Measurements from ENCODE around the gene ARL17B. TPM values are rescaled to one million over a fixed set of nuclear protein-coding genes. Genes with fewer than 3 reads are reported as not detected.
"Not testable (repeated sequence)": the region's sequence is repeated elsewhere in the genome, so short reads cannot be mapped to it uniquely, and the experiment has no call there.

ARL17B gene
- total and polyA plus RNA-seq, 2 donors (not counting 3 experiments of a cell fraction or from before 2014, with no cell fraction given) = 6.4 to 12.2 TPM

DNA sequence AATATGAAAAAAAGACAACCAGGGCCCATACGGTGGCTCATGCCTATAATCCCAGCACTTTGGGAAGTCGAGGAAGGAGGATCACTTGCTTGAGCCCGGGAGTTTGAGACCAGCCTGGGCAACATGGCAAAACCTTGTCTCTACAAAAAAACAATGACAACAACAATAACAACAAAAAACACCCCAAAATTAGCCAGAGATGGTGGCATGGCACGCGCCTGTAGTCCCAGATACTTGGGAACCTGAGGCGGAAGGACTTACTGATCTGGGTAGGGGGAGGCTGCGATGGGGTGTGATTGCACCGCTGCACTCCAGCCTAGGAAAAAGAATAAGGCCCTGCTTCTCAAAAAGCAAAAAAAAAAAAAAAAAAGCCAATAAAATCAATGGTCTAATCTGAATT lies 69.9 kb downstream of the ARL17B start:
- H3K4me1 ChIP-seq (ENCODE audit: control insufficient read depth, extremely low read depth, insufficient read depth, low read length); H3K27me3 ChIP-seq (ENCODE audit: control insufficient read depth in 2 of 2, insufficient read depth in 2 of 2, low read length in 2 of 2); H3K4me2 ChIP-seq (ENCODE audit: insufficient read depth, low read length); H3K36me3 ChIP-seq (ENCODE audit: control insufficient read depth in 2 of 2, extremely low read depth in 1 of 2, insufficient read depth in 2 of 2, low read length in 2 of 2); H3K9ac ChIP-seq (replicated peaks; ENCODE audit: extremely low read depth, insufficient read depth, low read length); FAIRE-seq; BruUV-seq (replicated peaks); H2AFZ ChIP-seq (ENCODE audit: low read depth, low read length); H3K9me3 ChIP-seq (replicated peaks; ENCODE audit: control insufficient read depth, insufficient read depth, low read length); dilution Hi-C loops (cut with MboI; ENCODE audit: extremely low pct_ligation_motif_present, low sequenced_read_pairs); CTCF ChIA-PET; H3K4me3 ChIP-seq (replicated peaks in 1 of 3; ENCODE audit: insufficient read depth in 1 of 3, low read depth in 1 of 3, low read length in 3 of 3); DNase-seq (ENCODE audit: low read depth, low spot score); POLR2A ChIA-PET; H3K79me2 ChIP-seq (ENCODE audit: control insufficient read depth, insufficient read depth, low read length); H3K9me1 ChIP-seq (replicated peaks; ENCODE audit: control insufficient read depth, extremely low read depth, insufficient read depth, low read length); H4K20me1 ChIP-seq (replicated peaks; ENCODE audit: control insufficient read depth, extremely low read depth, insufficient read depth, low read length); intact Hi-C loops (cut with micrococcal nuclease); H3K27ac ChIP-seq (ENCODE audit: insufficient read depth, low read depth, low read length): not testable (repeated sequence)

- H3K4me2 ChIP-seq (ENCODE audit: insufficient read depth, low read length); H2AFZ ChIP-seq (ENCODE audit: low read depth, low read length); FAIRE-seq; dilution Hi-C loops (cut with MboI; ENCODE audit: extremely low pct_ligation_motif_present, low sequenced_read_pairs); DNase-seq (ENCODE audit: low read depth, low spot score); POLR2A ChIA-PET; H3K9me1 ChIP-seq (replicated peaks; ENCODE audit: control insufficient read depth, extremely low read depth, insufficient read depth, low read length); H3K36me3 ChIP-seq (ENCODE audit: control insufficient read depth in 2 of 2, extremely low read depth in 1 of 2, insufficient read depth in 2 of 2, low read length in 2 of 2); BruUV-seq (replicated peaks); H3K9ac ChIP-seq (replicated peaks; ENCODE audit: extremely low read depth, insufficient read depth, low read length); H3K9me3 ChIP-seq (replicated peaks; ENCODE audit: control insufficient read depth, insufficient read depth, low read length); H3K4me1 ChIP-seq (ENCODE audit: control insufficient read depth, extremely low read depth, insufficient read depth, low read length); H4K20me1 ChIP-seq (replicated peaks; ENCODE audit: control insufficient read depth, extremely low read depth, insufficient read depth, low read length); CTCF ChIA-PET; H3K27me3 ChIP-seq (ENCODE audit: control insufficient read depth in 2 of 2, insufficient read depth in 2 of 2, low read length in 2 of 2); H3K79me2 ChIP-seq (ENCODE audit: control insufficient read depth, insufficient read depth, low read length); H3K4me3 ChIP-seq (replicated peaks in 1 of 3; ENCODE audit: insufficient read depth in 1 of 3, low read depth in 1 of 3, low read length in 3 of 3); H3K27ac ChIP-seq (ENCODE audit: insufficient read depth, low read depth, low read length); intact Hi-C loops (cut with micrococcal nuclease): not testable (repeated sequence)
Measured at GRCh38 chr17:46290906-46291546, 70.5 kb downstream of the ARL17B start.

DNA sequence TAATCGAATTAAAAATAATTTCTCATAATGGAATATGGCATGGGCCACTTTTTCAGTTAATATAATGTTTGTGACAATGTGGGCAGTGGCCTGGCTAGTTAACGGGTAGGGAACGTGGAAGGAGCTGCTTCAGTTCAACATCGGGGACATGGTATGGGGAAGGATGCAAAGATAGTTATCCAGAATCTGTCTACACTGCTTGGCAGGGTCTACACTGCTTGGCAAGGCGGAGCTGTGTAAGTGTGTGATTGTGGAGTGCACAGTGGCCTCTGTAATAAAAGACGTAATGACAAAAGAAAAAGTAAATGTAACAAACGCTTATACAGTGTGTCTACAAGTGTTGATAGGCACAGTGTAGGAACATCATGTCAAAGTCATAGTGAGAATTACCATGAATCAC lies 74.0 kb downstream of the ARL17B start:
- H3K27me3 ChIP-seq (ENCODE audit: control insufficient read depth in 2 of 2, insufficient read depth in 2 of 2, low read length in 2 of 2); H3K4me3 ChIP-seq (replicated peaks in 1 of 3; ENCODE audit: insufficient read depth in 1 of 3, low read depth in 1 of 3, low read length in 3 of 3); H3K4me2 ChIP-seq (ENCODE audit: insufficient read depth, low read length); H3K36me3 ChIP-seq (ENCODE audit: control insufficient read depth in 2 of 2, extremely low read depth in 1 of 2, insufficient read depth in 2 of 2, low read length in 2 of 2); H4K20me1 ChIP-seq (replicated peaks; ENCODE audit: control insufficient read depth, extremely low read depth, insufficient read depth, low read length); FAIRE-seq; H2AFZ ChIP-seq (ENCODE audit: low read depth, low read length); dilution Hi-C loops (cut with MboI; ENCODE audit: extremely low pct_ligation_motif_present, low sequenced_read_pairs); DNase-seq (ENCODE audit: low read depth, low spot score); POLR2A ChIA-PET; H3K4me1 ChIP-seq (ENCODE audit: control insufficient read depth, extremely low read depth, insufficient read depth, low read length); H3K9me1 ChIP-seq (replicated peaks; ENCODE audit: control insufficient read depth, extremely low read depth, insufficient read depth, low read length); H3K79me2 ChIP-seq (ENCODE audit: control insufficient read depth, insufficient read depth, low read length); H3K9ac ChIP-seq (replicated peaks; ENCODE audit: extremely low read depth, insufficient read depth, low read length); H3K27ac ChIP-seq (ENCODE audit: insufficient read depth, low read depth, low read length); BruUV-seq (replicated peaks); H3K9me3 ChIP-seq (replicated peaks; ENCODE audit: control insufficient read depth, insufficient read depth, low read length): not testable (repeated sequence)
- CTCF ChIA-PET = interaction anchor here (1.6 to 2.7 kb wide), 3 partner anchors 17 to 285 kb away, joined by 10 to 43 read pairs (median 11); no protein-coding TSS in a partner anchor
- intact Hi-C loops (cut with micrococcal nuclease) = loop anchor here (10.0 kb wide), 1 partner anchor 93 kb away; the partner anchor contains the start of gene KANSL1
